Activated gamma-delta T cell (primary cell): ENCODE results near the gene ALDH1B1.

Experiments used
- DNase-seq: peaks from one replicate; lab custom pipeline; 2025; lab: John Stamatoyannopoulos, UW

ALDH1B1 gene

DNA sequence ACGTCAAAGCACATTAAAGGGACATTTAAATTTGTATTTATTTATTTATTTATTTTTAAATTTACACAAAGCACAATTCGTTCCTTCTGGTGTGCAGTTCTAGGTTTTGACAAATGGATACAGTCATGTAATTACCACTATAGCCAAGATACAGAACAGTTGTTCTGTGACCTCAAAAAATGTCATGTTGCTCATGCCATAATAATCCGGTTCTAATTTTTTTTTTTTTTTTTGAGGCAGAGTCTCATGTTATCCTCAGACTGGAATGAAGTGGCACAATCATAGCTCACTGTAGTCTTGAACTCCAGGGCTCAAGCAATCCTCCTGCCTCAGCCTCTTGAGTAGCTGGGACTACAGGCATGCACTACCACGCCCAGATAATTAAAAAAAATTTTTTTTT is 24.0 kb downstream of the ALDH1B1 start:
- no peak for DNase-seq

DNA sequence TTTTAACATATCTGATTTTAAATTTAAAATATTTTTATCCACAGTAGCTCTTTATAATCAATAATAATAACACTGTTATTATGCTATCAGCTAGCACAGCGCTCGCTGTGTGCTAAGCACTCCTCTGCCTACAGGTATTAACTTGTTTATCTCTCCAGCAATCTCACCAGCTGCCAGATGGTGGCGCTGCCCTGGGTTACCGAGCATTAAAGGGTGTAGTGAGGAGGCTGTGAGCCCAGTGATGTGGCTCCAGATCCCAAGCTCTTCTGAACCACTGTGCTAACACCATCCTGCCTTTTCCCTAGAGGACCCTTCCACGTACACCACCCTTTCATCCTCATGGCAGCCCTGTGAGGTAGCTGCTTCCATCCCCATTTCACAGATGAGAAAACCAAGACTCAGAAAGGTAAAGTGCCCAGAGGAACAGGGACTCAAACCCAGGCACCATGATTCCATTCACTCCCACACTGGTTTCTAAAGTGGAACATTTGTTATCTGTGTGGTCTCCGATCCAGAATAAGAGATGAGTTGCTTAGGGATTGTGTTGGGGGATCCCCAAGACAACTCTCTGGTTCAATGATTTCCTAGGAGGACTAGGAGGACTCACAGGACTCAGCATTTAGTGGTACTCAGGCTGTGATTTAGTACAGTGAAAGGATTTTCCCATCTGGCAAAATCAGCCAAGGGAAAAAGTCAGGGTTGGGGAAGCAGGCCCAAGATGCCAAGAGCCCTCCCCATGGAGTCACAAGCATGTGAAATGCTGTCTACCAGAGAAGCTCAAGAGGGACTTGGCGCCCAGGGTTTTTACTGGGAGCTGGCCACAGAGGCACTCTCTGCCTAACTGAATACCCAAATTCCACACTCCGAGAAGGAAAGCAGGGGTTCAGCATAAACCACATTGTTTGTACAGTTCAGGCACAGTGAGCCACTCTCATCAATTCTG is 24.8 kb downstream of the ALDH1B1 start:
- no peak for DNase-seq

DNA sequence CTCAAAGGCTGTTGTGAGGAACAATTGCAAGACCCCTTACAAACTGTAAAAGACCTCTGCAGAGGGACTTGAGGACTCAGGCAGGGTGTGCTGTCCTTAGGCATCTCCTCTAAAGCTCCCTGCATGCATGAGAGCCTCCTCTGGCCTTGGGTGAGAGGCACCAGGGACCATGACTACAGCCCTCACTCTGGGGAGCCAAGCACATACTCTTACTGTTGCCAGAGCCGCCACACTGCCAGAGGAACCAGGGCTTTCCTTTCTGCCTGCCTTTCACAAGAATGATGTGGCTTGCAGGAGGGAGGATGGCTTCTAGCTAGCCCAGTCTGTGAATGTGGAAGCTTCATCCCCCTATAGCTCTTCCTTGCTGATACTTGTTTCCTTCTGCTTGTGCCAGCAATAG is 25.9 kb downstream of the ALDH1B1 start:
- no peak for DNase-seq

DNA sequence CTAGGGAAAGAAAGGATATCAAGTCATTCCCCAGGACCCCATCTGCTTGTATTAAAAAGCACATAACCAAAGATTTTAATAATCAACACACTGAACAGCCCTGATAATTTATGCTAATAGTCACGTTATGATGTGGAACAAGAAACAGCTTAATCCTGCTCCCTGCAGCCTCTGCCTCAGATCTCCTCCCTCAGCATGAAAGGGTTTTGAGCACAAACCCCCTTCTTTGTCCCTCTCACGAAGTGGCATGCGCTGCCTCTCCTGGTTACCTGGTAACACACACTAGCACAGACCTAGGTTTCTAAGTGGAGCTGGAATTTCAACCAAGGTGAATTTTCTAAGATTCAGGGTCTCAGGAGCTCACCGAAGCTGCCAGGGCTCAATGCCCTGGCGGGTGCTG is 26.7 kb downstream of the ALDH1B1 start:
- no peak for DNase-seq

DNA sequence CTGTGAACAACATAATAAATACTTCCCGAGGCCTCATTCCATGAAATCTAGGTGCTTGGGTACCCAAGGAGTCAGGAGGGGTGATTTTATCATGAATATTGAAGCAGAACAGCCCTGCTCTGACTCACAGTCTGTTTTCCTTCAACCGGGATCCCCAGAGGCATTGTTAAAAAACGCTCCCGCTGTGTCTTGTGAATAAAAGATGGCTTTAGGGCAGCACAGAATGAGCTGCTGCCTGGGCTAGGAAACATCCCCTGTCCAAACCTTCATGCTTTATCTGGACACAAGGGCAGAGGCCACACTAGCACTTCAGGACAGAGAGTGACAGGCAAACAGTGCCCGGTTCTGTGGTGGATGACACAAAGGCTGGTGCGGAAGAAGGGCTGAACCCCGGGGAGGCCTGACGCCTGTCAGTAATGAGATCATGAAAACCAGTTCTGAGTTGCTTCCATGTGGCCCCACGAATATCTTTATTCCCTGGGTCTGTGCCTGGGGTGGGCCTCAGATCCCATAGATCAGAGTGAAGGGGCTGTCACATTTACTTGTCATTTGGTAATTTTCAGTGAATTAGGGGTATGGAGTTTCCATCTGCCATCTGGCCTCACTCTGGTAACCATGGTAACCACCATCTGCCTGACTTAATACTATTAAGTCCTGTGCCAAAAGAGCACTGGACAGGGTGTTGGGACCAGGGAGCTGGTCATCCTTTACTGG is 29.2 kb downstream of the ALDH1B1 start:
- DNase-seq: no peak

DNA sequence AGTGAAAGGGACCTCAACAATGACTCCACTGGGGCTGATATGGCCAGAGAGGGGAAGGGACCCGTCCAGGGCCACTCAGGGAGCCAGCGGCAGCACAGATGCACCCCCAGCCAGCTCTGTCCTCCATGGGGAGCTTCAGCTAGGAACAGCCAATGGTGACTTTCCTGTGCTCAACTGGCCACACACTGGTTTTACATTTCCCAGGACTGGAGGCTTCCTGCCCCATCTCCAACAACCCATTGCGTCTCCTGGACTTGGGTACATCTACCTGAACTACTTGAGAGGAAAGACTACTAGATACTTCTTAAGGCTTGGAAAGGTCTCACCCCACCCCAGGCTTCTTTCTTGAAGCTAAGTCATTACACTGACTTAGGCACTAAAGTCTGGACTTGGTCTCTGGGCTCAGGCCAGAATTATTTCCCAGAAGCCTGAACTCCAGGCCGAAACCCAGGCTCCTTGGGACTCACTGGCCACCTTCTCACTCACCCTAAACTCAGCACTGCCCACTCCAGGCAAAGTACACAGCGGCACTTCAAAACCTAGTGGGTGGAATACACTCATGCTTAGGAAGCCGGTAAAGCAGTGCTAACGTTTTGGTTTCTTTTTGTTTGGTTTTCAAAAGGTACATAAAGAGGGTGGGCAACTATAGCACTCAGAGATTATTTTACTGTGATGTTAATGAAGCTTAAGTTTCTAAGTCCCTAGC is 30.2 kb downstream of the ALDH1B1 start:
- DNase-seq: no peak

DNA sequence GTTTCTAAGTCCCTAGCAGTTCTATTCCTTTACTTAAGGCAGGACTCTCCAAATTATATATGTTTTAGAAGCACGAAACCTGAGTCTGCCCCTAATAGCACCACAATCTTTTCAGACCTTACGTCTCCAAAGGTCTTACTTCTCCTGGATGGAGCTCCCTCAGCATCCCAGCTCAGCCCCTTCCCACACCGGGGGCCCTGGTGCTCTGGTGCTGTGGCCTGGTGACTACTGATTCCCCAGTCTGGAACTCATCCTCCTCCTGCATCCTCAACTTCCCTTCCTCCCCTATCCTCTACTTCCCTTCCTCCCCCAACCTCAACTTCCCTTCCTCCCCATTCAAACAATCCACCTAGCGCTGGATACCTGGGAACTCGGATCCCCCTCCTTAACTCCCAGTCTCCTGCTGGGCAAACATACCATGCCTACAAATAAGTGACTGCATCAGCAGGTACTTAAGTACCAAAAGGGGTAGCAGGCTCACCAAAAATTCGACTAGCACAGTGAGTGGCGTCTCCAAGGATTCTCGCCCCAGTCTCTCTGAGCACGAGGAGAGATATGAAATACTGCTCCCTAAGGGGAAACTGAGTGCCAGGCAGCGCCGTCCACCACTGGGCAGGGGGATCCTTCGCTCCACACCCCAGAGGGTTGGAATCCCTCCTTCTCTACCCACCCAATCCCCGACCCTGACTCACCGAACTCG is 30.9 kb downstream of the ALDH1B1 start:
- no peak for DNase-seq

DNA sequence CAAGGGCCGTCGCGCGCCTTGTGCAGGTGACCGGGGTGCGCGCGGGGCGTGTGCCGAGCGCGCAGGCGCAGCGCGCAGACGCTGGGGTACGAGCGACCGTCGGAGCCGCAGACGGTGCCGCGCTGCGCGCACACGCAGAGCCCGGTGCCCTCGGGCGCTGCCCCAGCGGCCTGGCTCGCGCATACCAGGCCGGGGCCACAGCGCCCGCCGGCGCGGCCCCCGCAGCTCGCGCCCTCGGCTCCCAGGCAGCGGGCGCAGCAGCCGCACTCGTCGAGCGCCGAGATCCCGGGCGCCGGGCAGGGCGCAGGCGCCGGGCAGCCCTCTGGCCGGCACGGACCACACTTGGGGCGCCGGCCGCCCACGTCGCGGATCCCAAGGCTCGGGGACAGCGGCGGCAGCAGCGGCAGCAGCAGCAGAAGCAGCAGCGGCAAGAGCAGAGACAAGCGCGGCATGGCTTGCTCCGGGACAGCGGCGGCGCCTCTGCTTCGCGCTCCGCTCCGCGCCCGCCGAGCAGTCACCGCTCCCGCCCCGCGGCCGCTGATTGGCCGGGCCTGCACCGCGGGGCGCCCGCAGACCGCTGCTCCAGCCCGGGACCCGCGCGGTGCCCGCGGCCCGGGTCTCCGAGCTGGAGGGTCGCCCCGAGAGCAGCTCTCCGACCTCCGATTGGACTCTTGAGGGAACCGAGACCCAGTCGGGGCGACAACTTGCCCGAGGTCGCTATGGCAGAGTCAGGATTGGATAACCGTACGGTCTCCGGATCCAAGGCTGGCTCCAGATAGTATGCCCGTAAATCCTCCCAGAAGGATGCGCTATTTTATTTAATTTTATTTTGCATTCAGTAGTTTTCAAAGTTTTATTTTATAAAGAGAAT is 31.7 kb downstream of the ALDH1B1 start, which contains the start of gene IGFBPL1:
TSS of gene IGFBPL1 (minus strand) at position 482 of the 871 bp plus-strand sequence. CDS start at position 452, 30 bp downstream.
- DNase-seq: no peak

DNA sequence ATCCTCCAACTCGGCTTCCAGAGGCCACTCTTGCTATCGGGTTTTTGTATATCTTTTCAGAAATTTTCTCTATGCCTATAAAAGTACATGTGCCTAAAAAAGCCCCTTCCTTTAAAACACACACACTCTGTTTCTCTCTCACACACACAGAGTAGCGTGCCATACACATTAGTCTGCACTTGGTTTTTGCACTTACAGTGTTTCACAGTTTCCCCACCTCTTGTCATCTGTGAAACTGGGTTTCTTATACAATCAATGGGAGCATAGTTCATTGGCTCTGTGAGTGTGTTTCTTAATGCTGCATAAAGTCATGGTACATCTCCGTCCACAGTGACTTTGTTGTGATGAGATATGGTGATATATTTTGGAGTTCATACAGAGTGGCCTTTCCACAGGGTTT is 32.4 kb downstream of the ALDH1B1 start:
- no peak for DNase-seq

DNA sequence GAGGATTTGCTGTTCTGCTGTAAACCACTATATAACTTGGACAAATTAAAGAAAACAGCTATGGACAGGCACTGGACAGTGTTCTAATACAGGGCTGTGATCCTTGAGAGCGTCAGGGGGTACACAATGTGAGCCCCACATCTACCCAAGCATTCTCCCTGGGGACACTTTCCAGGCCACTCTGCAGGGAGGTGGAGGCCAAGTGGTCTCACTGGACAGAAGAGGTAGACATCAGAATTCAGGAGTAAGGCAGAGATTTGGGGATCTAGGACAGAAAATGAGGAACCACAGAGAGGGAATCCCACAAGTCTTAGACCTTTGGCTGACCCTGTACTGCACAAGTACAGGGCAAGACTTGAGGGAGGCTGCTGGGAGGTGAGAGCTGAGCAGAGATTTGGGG is 35.6 kb downstream of the ALDH1B1 start:
- no peak for DNase-seq

DNA sequence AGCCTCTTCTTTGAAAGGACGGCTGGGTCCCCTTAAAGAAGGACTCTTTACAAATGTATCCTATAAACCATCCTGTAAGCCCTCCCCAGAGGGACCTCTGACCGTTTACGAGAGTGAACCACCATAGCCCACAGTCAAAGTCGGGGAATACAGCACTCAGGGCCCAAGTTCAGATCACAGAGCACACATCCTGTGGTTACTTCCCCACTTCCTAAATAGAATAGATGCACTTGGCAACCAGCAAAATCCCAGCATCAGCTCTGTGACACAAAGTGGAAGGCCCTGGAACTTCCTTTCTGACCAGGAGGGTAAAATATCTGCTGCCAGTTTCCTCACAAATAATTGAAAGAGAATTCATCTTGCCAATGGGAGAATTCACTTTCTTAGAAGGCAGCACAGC is 38.6 kb downstream of the ALDH1B1 start:
- DNase-seq: no peak

DNA sequence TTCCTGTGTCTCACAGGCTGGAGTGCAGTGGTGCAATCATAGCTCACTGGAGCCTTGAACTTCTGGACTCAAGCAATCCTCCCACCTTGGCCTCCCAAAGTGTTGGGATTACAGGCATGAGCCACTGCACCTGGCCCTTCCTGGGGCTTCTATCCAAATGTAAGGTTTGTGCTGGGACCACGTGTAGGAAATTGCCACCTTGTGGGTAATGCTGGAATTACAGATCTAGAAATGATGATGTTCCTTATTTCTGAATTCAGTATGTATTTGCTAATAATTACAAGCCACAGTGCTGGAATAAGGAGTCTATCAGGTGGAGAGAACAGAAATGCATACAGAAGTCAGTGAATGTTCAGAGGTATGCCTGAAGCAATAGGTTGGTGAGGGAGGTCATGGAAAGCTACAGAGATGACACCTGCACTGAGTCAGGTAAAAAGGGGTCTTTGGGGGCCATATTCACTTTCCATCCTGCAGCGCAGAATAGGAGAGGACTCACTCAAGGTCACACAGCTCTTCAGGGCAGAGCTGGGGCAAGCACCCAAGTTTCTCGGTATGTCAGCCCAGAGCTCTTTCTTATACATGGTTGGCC is 40.5 kb downstream of the ALDH1B1 start:
- DNase-seq: no peak

DNA sequence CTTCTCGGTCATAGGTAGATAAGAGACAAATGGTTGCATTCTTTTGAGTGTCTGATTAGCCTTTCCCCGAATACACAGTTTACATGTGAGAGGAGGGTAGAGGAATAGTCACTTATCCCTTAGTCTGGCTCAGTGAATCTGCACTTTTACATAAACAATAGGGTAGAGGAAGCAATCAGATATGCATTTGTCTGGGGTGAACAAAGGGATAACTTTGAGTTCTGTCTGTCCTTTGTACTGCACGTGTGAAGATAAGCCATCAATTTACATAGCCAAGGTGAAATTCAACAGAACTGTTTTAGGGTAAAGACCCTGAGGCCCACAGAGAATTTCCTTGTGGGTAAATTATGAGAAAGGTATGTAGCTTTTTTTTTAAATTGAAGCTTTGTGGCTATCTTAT is 41.9 kb downstream of the ALDH1B1 start:
- DNase-seq: no peak

DNA sequence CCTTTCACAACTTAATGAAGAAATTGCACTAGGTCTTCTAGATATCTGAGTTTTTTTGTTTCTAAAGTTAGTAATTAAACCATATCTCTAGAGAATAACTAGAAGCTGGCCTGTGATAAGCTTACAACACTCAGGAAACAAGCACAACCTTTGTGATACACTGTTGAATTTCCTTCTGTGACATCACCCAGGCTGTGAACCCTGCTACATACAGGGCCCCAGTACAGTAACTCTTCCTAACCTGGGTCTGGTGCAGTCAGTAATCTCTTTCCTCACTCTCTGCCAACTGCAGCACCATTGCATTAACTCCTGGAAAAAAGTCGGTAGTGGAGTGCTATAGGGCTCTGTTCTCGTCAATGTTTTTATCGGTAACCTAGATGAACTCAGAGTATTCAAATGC is 42.4 kb downstream of the ALDH1B1 start:
- no peak for DNase-seq

DNA sequence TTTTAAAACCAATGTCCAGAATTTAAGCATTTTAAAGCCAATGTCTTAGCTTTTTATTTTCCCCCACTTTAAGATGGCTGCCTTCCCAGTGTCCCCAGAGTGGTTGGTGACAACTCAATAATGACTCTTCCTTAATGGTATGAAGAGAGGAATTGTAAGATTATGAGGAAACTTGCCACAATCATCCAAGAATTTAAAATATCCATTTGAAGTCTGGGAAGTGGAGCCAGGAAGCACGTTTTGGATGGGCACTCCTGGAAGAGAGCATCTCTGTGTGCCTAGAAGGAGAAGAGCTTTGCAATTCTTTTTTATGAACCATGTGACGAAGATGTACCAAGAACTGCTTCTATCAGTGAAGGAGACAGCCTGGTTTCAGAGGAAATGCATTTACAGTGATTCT is 43.0 kb downstream of the ALDH1B1 start:
- DNase-seq: no peak

DNA sequence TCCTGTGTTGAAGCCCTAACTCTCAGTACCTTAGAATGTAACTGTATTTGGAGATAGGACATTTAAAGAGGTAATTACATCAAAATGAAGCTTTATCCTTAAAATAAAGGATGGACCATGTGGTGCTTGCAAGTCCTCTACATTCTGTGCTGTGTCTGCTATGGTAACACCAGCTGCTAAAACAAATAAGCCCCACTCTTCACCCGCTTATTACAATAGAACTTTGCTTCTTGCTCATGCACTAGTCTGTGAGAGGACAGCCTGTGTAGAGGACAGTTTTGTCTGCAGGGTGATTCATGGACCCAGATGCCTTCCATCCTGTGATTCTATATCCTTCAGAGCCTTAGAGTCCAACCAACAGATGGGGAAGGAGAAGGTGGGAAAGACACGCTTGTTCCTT is 44.2 kb downstream of the ALDH1B1 start:
- no peak for DNase-seq

DNA sequence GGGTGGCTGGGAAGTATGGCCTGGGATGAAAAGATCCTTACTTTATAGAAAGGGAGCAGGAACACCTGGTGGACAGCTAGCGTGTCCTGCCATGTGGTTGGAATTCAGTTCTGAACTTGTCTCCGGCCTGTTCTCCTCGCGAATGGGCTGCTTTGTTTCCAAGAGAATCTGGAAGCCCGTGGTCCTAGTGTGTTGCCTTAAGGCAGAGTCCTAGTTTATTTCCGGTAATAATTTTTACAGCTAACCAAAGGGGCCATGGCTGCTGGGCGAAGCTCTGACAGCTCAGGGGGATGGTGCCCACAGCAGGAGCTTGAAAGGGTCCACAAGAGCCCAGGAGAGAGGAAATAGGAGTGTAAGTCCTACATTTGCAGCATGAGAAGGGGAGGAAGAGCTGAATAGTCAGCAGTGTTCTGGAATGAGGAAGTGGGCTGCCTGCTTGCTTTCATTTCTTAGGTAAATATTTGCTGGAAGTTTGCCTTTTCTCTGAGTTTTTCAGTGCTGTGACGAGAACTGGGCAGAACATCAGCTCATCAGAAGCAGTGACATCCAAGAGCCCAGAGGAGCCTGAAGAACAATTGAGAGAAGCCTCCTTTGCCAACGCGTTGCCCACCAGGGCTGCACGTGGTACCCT is 44.8 kb downstream of the ALDH1B1 start:
- DNase-seq: no peak

DNA sequence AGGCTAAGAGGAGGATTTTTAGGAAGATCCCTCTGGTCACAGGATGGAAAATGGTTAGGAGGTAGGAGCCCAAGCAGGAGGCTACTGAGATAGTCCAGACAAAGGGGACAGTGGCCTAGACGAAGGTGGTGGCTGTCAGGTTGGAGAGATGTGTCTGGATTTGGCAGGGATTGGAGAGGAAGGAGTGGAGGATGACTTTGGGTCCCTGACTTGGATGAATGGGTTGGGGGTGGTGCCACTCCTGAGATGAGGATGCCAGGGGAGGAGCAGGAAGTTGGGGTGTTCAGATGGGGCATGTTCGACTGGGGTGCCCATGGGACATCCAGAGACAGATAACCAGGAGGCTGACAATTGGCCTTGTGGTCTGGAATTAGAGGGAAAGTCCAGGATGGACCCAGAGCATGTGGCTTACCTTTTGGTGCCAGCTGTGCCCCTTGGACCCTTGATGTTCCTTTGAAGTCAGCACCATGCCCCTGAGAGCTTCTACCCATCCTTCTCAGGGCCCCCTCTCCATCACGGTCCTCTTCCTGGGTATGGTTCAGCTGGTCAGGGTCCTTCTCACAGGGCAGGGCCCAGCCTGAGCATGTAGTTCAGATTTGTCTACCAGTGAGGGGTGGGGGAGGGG is 46.9 kb downstream of the ALDH1B1 start:
- DNase-seq: no peak

DNA sequence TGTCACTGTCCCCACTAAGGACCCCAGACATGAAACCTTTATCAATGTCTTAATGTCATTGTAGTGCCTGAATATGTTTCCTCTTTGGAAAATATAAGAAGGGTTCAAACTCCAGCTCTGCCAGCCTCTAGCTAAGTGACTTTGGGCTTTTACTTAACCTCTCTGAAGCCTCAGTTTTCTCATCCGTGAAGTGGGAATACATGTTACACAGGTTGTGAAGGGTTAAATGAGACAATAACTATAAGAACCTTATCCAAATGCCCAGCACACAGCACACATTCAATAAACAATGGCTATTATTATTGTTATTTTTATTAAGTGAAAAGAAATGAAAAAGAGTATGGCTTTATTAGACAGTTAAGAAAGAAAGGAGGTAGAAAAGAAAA is 47.4 kb downstream of the ALDH1B1 start:
- no peak for DNase-seq

DNA sequence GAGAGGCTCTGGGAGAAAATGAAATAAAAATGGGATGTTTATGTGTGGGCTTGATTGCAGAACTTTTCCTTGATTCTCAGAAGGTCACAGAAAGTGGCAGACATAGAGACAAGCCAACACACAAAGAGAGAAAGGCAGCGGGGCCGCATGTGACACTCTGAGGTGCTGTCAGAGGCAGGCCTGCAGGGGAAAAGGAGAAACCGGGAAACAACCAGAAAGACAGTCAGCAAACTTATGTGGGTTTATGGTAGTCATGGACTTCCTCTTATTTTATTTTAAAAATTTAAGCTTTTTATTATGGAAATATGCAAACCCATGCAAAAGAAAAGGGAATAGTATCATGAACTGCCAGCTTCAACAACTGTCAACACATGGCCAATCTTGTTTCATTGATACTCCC is 48.0 kb downstream of the ALDH1B1 start:
- DNase-seq: no peak
